GM19023 (cell line): ENCODE results near the gene DEK.
A peak's percentile ranks its signal among the peaks of the same experiment; 100 is the strongest.
"Not testable (repeated sequence)": the region's sequence is repeated elsewhere in the genome, so short reads cannot be mapped to it uniquely, and the experiment has no call there.

Source experiments
- ATAC-seq: cut with Tn5 transposase; IDR thresholded peaks from one replicate; pipeline ENCODE4 v1.9.1; 2021; ENCODE audit warnings: mild to moderate bottlenecking, moderate library complexity; ENCODE audit not compliant: unreplicated experiment

The DEK gene

DNA sequence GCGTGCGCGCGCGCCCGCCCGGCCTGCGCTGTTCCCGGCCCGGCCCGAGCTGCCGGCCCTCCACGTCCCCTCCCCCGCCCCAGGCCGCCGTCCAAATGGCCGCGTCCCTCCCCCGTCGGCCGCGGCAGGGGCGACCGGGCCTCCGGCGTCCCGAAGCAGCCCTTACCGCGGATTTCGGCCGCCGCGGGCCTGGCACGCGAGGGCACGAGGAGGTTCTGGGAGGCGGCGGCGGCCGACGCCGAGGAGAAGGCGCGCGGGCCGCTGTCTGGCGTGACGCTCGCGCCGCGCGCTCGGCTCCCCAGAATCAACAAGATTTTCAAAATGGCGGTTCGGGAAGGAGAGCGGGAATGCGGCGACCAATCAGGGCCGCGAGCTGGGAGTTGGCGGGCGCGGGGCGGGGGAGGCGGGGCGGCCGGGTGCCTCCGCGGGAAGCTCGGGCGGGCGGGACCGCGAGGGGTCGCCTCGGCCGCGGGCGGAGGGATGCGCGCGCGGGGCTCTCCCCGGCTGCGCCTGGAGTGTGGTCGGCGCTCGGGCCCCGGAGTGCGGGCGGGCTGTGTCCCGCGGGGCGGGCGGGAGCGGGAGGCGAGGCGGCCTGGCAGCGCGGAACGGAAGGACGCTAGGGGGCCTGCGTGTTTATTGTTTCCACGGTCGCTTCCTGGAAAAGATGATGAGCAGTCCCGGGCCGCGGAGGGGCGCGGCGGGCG lies at the start of gene DEK:
Gene DEK (minus strand): TSS at position 312 of the 704 bp plus-strand sequence. CDS start 543 bp downstream, outside the sequence.
- peak; percentile 39 for ATAC-seq

DNA sequence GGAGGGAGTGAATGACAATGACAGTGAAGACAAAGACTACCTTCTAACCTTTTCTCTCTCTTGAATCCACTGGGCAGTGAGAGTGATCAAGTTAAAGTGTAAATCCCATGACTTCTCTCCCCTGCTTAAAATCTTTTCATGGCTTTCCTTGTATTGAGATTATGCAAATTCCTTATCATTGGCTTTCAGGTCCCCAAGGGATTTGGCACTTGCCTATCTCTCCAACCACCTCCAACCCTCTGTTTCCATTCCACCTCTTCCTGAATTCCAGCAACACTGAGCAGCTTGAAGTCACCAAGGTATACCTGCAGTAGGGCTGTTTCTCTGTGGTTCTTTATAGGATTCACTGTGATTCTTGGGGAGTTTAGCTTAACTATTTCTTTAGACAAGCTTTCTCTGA lies 48.0 kb upstream of the DEK start:
- no peak for ATAC-seq

- not testable (repeated sequence) for ATAC-seq
Observed at GRCh38 chr6:18310010-18310409, 45.7 kb upstream of the DEK start.

- ATAC-seq, result no peak
Observed at GRCh38 chr6:18309046-18309445, 44.7 kb upstream of the DEK start.

- no peak for ATAC-seq
Observed at GRCh38 chr6:18308070-18308735, 43.9 kb upstream of the DEK start.

- no peak for ATAC-seq
Observed at GRCh38 chr6:18306977-18307376, 42.6 kb upstream of the DEK start.

DNA sequence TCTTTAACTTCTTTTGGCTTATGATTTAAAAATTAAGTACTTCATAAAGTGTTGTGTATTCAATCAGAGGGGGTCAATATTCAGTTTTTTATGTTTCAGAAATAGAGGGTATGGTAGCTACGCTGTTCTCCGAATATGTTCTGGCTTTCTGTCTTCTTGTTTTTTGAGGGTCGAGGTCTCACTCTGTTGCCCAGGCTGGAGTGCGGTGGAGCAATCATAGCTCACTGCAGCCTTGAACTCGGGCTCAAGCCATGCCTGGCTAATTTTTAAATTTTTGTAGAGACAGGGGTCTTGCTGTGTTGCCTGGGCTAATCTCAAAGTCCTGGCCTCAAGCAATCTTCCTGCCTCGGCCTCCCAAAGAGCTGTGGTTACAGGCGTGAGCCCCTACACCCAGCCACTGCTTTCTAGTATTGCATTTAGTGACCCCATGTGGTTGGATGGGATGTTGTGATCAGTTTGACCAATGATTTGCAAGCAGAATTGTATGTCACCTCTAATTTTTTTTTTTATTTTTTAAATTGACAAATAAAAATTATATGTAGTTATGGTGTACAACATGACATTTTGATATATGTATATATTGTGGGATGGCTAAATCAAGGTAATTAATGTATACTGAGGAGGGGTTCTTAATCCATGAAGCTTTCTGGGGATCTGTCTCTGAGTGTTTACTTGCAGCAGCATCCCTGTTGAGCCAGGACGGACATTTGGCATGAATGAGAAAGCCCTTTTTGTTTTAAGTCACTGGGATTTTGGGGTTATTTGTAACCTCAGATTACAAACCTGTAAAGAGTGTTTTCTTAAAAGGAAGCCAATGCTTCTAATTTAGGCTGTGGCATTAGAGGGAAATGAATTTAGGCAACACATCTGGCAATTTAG lies 38.5 kb upstream of the DEK start:
- ATAC-seq, result no peak

DNA sequence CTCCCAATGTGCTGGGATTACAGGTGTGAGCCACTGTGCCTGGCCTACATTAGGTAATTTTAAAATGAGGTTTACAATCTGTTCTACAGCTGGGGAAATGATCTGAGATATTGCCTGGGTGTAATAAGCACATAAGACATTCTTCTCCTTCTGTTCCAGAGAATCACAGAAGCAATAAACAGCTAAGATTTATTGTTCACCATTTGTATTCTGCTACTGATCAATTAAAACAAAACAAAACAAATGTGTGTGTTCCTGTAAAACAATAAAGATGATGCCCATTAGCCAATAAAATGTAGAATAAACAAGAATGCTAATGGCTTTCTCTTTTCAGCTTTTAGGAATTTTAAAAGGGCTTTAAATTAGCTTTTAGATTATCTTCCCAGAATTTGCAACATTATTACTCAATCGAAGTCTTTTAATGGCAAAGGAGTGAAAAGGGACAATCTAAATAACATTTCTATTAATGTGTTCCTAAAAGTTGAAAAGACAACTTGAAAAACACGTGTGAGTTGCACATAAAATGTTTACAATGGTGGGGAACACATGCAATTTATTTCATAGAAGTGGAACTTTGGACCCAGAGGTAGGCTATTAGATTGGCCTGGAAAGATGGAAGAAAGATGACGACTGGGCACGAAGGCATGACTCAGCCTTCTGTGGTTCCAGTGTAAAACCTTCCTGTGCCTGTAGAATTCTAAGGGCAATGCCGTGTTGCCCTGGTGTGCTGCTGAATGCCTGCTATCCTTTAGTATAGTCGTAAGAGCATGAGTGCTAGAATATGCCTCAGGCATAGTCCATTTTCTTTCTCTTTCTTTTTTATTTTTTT lies 29.0 kb upstream of the DEK start:
- ATAC-seq, result no peak

DNA sequence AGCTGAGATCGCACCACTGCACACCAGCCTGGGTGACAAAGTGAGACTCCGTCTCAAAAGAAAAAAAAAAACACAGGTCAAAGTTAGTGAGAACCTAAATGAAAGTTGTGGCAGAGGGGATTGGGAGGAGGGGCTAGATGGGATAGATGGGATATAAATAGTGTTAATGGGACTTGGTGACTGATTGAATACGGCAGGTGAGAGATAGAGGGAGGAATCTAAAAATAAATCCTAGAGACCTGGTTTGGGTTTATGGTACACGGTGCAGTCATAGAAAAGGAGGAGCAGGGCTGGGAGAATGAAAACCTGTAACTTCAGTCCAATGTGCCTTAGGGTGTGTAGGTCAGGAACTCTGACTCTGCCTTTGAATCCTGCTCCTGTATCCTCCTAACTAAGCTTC lies 25.0 kb upstream of the DEK start:
- ATAC-seq, result no peak

GRCh38 chr6:18284261-18284660 lies 19.9 kb upstream of the DEK start:
- no peak for ATAC-seq

DNA sequence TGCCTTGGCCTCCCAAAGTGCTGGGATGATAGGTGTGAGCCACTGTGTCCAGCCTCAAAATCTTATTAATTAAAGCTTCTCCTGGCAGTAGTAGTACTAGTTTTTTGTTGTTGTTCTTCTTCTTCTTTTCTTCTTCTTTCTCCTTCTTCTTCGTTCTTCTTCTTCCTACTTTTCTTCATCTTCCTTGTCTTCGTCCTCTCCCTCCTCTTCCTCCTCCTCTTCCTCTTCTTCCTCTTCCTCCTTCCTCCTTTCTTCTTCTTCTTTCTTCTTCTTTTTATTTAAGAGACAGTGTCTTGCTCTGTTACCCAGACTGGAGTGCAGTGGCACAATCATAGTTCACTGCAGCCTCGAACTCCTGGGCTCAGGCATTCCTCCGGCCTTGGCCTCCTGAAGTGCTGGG lies 17.2 kb upstream of the DEK start:
- no peak for ATAC-seq

- ATAC-seq, result no peak
Observed at GRCh38 chr6:18280084-18280483, 15.8 kb upstream of the DEK start.

- ATAC-seq, result no peak
Observed at GRCh38 chr6:18279422-18279821, 15.1 kb upstream of the DEK start.

DNA sequence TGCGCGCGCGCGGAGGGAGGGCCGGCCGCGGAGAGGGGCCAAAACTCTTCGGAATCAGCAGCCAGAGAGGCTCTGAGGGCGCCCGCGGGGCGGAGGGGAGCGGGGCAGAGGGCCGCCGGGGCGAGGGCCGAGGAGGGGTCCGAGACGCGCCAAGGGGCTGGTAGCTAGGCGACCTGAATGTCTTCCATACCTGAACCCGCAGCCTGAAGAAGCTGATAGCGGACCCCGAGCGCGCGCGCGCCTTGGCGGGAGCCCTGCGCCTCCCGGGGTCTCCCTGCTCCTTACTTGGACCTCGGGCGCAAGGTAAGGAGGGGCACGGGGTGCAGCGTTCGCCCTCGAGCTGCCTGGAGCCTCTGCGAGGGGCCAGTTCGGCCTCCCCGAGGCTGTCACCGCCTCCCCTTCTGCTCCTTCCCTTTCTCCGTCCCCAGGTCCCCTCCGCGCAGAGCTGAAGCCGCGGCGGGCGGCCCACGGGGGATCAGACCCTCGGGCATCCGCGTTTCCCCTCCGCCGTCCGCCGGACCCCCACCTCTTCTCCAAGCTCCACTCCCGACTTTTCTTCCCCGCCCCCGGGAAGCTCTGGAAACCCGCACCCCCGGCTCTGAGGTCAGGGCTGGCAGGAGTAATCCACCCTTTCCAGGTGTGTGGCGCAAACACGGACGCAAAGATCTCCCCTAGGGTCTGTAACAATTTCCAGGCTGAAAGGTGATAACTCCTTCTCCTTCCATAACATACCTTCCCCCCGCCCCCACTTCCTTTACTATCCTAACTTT lies 13.1 kb upstream of the DEK start:
- ATAC-seq, result no peak

GRCh38 chr6:18276610-18277236 lies 12.4 kb upstream of the DEK start:
- no peak for ATAC-seq

DNA sequence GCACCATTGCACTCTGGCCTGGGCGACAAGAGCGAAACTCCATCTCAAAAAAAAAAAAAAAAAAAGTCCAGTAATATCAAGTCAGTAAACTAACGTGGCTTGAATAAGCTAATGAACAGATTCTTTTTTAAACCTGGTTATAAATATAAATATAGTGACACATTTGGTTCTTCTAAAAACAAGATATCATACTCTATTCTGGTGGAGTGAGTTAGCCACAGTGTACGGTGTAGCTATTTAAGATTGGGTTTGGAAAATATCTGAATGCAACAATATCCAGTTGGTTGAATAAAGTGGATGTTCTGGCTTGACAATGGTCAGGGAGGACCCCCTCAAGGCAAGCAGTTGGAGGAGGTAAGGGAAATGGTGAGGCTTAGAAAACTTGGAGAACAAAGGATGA lies 5.9 kb upstream of the DEK start:
- ATAC-seq, result no peak

DNA sequence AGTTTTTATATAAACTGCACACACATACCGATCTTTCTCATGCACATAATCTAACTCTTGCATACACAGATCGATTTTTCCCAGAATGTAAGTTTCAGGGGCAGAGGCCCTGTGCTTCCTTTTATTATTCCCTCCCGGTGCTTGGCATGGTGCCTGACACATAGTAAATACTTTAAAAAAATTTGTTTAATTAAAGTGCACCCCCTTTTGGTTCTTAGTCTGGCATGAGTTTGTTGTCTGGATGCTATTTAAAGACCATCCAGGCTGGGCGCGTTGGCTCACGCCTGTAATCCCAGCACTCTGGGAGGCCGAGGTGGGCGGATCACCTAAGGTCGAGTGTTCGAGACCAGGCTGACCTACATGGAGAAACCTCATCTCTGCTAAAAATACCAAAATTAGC lies 5.4 kb upstream of the DEK start:
- no peak for ATAC-seq

DNA sequence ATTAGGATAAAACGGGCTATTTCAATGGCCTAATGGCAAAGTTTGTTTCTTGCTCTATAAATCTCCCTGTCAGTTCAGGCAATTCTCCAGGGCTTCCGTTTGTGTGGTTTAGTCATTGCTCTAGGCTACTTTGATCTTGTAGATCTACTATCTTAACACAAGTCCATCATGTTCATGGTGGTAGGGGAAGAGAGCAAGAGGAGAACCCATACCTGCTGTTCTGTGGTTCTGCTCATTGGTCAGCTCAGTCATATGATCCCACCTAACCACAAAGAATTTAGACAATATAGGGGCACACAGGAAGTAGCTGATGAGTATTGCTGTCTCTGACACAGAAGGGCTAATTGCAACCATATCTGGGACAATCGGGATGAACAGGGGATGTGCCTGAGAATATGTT lies 4.9 kb upstream of the DEK start:
- no peak for ATAC-seq

DNA sequence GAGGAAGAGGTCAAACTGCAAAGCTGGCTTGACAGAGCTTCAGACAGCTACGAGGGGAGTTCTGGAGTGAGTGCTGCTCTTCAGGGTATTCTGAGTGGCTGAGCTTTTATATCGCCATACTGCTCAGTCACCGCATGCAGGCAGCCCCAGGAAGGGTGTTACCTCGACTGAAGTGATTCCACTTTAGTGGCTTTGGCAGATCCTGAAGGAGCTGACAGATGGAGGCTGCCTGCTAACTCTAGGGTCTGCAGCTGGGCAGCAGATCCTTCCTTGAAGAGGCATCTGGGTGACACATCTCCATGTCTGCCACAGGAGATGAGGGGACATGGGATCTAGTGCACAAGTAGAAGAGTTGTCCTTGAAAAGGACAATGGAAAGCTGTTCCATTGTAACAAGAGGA lies 3.7 kb upstream of the DEK start:
- ATAC-seq, result no peak

DNA sequence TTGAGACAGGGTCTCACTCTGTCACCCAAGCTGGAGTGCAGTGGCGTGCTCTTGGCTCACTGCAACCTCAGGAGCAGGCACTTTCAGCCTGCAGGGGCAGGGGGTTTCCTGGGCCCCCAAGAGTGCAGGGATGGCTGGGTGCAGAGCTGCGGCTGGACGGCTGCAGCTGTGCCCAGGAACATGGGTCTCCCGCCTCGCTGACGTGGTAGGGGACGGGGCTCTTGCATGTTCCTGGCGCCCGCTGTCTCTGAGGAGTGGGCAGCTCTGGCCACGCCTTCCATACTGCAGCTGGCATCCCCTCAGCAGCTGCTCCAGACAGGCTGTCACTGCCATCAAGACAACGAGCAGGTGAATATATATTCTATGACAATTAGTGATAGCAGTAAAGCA lies 2.2 kb upstream of the DEK start:
- no peak for ATAC-seq
